ES-I3 (cell line): ENCODE data around the gene CWC27.

Experiments
- H3K36me3 ChIP-seq: 2 replicates; pipeline ENCODE4 v1.6.1; 2013; ENCODE audit warnings: mild to moderate bottlenecking, low read length, control low read depth, moderate library complexity; ENCODE audit not compliant: insufficient read depth
- H3K4me1 ChIP-seq: 2 replicates; pipeline ENCODE4 v1.6.1; 2013; ENCODE audit warnings: mild to moderate bottlenecking, control low read depth, low read length; ENCODE audit not compliant: insufficient read depth
- H3K9ac ChIP-seq: 2 replicates; pipeline ENCODE4 v1.6.1; 2013; ENCODE audit warnings: low read depth, mild to moderate bottlenecking, low read length, moderate library complexity
- H3K9me3 ChIP-seq: 2 replicates; pipeline ENCODE4 v1.6.1; 2013; ENCODE audit warnings: mild to moderate bottlenecking, low read length, moderate library complexity; ENCODE audit not compliant: control insufficient read depth, insufficient read depth

CWC27 gene

DNA sequence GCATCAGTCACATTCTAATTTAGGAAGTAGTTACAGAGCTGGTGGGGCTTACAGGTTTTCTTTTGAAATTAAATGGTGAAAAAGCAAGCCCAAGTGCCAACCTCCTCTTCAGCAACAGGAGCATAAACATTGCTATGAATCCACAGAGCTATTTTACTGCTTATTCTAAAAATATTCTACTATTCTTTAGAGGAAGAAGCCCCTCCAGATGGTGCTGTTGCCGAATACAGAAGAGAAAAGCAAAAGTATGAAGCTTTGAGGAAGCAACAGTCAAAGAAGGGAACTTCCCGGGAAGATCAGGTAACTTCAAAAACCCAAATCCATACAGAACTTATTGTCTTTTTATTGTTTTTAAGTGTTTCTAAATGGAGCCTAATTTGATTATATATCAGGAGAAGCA is 202.8 kb downstream of the CWC27 start:
- Histone ChIP-seq H3K36me3 (no peaks in the 10 kb centered on the region), H3K9me3 (no peaks in the 10 kb centered on the region), H3K9ac (no peak overlapping the region), H3K4me1 (no peaks in the 10 kb centered on the region)

DNA sequence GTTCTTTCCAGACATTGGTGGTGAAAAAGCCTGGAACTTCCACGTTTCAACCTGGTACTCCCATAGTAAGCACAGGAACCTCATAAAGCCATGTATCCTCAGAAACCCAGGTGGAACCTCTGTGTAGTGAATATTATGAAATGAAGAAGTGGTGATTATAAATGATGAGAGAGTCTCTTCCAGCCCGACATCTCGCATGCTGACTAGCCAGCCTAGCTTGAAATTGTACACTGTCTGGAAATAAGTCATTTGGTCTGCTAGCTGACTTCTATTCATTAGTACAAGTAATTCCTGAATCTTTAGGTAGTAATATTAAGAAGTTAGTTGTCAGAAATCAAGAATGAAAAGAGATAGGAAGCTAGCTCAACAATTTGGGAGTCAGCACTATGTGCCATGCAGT is 203.3 kb downstream of the CWC27 start:
- no peak overlapping the region for H3K9ac ChIP-seq
- H3K9me3 ChIP-seq: no peaks in the 10 kb centered on the region
- H3K4me1 ChIP-seq: no peaks in the 10 kb centered on the region
- no peaks in the 10 kb centered on the region for H3K36me3 ChIP-seq

DNA sequence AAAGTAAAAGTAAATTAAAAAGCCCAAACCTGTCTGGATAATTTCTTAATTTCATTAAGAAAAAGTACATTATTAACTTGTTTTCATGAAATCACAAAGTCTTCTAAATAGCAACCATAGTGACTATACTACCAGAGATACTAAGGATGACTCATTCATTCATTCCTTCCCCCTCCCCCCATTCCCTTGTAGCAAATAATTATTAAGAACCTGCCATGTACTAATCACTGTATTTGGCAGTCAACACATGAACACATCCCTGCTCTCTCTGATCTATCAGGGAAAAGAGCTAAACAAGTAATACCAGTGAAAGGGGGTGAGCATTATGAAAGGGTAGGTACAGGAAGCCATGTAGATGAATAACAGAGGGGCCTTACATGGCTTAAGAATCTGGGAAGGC is 203.9 kb downstream of the CWC27 start:
- H3K9ac ChIP-seq: no peak overlapping the region
- H3K9me3 ChIP-seq: no peaks in the 10 kb centered on the region
- no peaks in the 10 kb centered on the region for H3K36me3 ChIP-seq
- no peaks in the 10 kb centered on the region for H3K4me1 ChIP-seq

DNA sequence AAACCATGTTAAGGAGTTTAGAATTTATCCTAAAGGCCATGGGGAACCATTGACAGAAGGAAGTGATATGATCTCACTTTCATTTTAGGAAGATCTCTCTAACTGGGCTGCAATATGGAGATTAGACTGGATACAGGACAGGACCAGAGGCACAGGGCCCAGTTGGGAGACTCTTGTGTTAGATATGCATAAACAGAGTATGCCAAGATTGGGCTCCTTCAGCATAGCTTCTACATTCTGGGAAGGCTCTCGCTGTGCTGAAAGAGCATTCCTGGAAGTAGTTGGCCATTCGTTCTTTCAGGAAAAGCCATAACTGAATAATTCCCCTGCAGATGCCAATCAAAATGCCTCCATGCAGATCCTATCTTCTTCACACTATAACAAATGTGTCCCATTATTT is 204.5 kb downstream of the CWC27 start:
- H3K36me3 ChIP-seq: no peaks in the 10 kb centered on the region
- H3K4me1 ChIP-seq: no peaks in the 10 kb centered on the region
- H3K9ac ChIP-seq: no peak overlapping the region
- no peaks in the 10 kb centered on the region for H3K9me3 ChIP-seq

DNA sequence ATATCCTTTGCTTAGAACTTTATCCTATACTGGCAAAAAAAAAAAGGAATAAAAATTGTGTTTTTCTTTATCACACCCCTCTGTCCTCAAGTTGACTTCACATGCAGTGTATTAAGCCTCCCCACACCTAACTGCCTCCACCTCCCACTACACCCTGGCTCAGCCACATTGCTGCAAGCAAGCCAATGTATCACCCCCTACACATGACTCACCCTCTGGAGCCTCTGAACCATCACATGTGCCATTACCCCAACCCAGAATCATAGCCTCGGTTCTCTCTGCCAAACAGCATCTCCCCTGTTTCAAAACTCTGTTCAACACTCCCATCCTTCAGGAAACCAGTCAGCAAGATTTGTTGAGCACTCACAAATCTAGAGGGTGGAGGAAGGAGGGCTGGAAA is 209.0 kb downstream of the CWC27 start:
- Histone ChIP-seq H3K9me3 (no peaks in the 10 kb centered on the region), H3K4me1 (no peaks in the 10 kb centered on the region), H3K9ac (no peak overlapping the region), H3K36me3 (no peaks in the 10 kb centered on the region)

DNA sequence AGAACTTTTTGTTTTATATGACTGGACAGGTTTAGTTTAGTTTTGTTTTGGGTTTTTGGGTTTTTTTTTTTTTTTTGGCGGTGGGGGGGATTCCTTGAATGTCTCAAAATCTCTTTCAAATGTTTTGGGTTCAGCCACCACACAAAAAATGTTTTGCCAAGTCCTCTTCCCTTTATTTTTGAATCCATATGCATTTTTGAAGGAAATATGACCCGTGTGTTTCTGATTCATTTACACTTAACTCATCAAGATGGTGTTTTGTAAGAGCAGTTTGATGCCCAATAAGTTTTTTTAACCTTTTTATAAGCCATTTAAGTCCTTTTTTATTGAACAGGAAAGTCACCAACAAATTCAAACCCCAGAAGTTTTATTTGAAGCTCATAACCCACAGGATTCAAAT is 209.8 kb downstream of the CWC27 start:
- no peaks in the 10 kb centered on the region for H3K4me1 ChIP-seq
- no peak overlapping the region for H3K9ac ChIP-seq
- H3K9me3 ChIP-seq: no peaks in the 10 kb centered on the region
- no peaks in the 10 kb centered on the region for H3K36me3 ChIP-seq

DNA sequence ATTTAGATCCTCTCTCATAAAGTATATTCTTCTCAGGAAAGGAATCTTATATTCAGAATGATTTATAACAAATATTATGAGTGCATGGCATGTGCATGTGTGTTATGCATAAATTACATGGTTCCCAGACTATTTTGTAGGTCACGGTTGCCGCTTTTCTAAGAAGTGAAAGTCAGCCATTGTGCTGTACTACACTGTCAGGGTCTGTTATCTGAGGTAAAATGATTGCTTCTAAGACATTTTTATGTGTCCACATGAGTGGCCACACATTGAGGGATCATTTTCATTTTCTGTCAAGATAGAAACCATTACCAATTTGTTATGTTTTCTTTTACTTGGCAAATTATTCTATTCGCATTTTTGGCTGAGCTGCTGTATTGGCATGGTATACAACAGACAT is 210.8 kb downstream of the CWC27 start:
- no peaks in the 10 kb centered on the region for H3K9me3 ChIP-seq
- no peaks in the 10 kb centered on the region for H3K4me1 ChIP-seq
- H3K9ac ChIP-seq: no peak overlapping the region
- H3K36me3 ChIP-seq: no peaks in the 10 kb centered on the region

DNA sequence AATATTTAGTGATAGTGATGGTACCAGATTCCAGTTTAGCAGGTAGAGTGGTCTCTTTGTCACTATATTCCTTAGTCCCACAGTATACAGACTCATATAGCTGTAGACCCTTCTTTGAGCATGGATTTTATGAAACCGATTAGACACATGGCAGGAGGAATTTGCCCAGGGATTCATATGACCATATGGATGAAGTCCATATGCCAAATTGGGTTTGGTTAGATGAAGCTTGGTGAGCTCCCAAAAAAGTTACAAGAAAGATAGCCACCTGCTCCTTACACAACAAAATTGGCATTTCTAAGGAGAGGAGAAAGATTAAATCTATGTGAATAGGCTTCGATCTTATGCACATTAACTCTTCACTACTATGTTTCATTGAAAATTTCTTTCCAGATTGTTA is 211.4 kb downstream of the CWC27 start:
- H3K4me1 ChIP-seq: no peaks in the 10 kb centered on the region
- no peak overlapping the region for H3K9ac ChIP-seq
- H3K36me3 ChIP-seq: no peaks in the 10 kb centered on the region
- no peaks in the 10 kb centered on the region for H3K9me3 ChIP-seq

DNA sequence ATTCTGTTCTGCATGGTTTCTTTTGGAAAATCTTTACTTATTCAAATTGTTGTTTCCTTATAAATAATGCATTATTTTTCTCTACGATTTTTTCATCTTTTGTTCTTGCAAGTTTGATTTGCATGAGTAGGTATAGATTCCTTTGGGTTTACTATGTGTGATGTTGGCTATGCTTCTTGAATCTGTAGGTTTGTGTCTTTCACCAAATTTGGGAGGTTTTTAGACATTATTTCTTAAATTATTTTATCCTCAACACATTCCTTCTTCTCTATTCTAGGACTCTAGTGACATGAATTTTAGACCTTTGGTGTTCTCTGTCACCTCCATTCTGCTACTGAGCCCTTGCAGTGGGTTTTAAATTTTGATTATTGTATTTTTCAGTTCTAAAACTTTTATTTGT is 219.0 kb downstream of the CWC27 start:
- no peaks in the 10 kb centered on the region for H3K9me3 ChIP-seq
- no peak overlapping the region for H3K9ac ChIP-seq
- no peaks in the 10 kb centered on the region for H3K4me1 ChIP-seq
- H3K36me3 ChIP-seq: no peaks in the 10 kb centered on the region

DNA sequence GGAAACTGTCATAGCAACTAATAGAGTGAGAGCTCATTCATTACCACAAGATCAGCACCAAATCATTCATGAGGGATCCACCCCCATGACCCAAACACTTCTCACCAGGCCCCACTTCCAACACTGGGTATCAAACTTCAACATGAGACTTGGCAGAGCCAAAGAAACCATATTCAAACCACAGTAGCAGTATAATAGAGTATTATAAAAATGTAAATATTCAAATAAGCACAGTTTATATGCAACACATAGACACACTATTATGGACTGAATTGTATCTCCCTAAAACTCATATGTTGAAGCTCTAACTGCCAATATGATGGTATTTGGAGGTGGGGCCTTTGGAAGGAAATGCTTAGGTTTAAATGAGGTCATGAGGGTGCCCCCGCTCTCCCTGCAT is 240.5 kb downstream of the CWC27 start:
- H3K9me3 ChIP-seq: no peaks in the 10 kb centered on the region
- no peaks in the 10 kb centered on the region; the same call in 1 of the 2 replicates for H3K36me3 ChIP-seq
- no peaks in the 10 kb centered on the region for H3K4me1 ChIP-seq
- no peak overlapping the region for H3K9ac ChIP-seq

DNA sequence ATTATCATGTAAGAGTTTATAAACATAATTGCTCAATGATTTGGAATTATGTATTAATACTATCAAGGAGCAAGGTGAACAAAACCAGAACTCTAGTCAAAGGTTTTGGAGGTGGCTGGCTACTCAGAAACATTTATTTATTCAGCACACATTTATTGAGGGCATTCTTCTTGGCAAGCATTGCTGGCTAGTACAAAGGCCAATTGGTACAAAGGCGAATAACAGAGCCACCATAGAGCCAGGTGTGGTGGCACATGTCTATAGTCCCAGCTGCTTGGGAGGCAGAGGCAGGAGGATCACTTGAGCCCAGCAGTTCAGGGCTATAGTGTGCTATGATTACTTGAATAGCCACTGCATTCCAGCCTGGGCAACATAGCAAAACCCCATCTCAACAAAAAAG is 242.1 kb downstream of the CWC27 start:
- Histone ChIP-seq H3K9me3 (no peaks in the 10 kb centered on the region), H3K9ac (no peak overlapping the region), H3K4me1 (no peaks in the 10 kb centered on the region), H3K36me3 (no peaks in the 10 kb centered on the region; the same call in 1 of the 2 replicates)

DNA sequence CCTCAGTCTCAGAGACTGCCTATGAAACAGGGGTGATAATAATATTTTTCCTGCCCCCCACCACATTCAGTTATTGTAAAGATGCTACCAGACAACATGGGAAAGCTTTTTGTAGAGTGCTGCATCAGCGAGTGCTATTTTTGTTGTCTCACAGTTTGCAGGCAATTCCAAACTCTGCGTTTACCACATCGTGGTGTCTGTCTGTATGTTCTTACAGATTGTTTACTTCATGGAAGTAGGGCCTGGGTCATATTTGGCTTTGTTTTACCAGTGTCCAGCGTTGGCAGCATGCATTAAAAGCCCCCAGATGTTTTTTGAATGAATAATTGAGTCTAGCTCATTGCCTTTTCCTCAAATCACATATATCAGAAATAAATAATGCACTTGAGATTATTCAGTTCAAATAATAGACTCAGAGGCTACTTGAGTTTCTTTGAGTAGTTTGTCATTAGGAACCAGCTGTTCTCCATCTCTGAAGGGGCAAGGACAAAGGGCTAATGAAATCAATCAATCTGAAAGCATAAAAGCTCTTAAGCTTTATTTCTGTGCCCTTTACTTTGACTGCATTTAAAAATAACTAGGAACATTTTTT is 243.7 kb downstream of the CWC27 start:
- H3K9me3 ChIP-seq: no peaks in the 10 kb centered on the region
- H3K9ac ChIP-seq: no peak overlapping the region
- no peaks in the 10 kb centered on the region for H3K4me1 ChIP-seq
- no peaks in the 10 kb centered on the region for H3K36me3 ChIP-seq

DNA sequence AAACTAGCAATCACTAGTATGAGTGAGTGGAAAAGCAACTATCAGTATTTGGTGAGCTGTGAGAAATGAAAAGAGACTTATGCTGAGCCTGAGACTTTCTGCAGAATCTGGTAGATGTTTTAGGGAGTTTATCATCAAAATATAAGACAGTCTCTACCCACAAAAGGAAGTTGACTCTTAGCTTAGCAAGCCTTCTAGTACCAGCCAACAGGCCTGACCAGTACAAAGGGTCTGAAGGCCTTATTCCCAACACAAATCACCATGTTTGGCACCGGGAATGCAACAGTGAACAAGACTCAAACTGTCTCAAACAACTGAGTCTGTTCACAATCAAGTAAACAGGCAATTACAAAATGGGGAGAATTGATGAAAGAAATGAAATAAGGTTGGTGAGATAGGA is 244.4 kb downstream of the CWC27 start:
- Histone ChIP-seq H3K36me3 (no peaks in the 10 kb centered on the region), H3K9ac (no peak overlapping the region), H3K4me1 (no peaks in the 10 kb centered on the region), H3K9me3 (no peaks in the 10 kb centered on the region)

DNA sequence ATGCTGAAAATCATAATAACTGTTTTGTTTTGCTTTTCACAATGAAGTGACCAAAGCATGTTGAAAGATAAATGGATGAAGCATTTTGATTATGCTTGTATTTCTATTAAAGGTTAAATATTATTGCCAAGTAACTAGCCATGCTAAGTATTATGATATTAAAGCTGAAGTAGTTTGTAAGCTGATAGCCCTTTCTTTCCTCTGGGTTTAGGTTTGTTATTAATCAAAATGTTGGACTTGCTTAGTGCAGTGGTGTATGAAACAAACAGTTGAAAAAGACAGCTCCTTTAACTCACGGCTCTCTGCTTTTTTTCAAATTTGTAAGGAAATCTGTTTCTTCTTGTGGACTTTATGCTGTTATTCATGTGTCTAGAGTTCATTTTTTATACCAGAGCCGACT is 246.0 kb downstream of the CWC27 start:
- Histone ChIP-seq H3K9me3 (no peaks in the 10 kb centered on the region), H3K4me1 (no peaks in the 10 kb centered on the region), H3K9ac (no peak overlapping the region), H3K36me3 (no peaks in the 10 kb centered on the region)

DNA sequence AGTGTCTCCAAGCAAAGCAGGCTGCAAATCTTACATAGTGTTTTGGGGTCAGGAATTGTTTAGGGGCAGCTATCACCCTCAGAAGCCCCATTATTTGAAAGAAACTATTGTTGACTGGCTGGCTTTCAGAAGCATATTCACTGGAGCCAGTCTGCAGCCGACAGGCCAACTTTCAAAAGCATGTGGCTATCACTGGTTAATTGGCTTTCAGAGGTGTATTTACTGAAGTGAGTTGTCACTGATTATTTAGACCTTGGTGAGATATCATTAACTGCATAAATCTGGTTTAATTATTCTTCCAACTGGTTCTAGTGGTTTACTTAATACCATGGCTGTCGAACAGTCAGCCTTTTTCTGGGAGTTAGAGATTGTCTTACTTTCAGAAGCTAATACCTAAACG is 247.0 kb downstream of the CWC27 start:
- Histone ChIP-seq H3K9me3 (no peaks in the 10 kb centered on the region), H3K36me3 (no peaks in the 10 kb centered on the region), H3K9ac (no peak overlapping the region), H3K4me1 (no peaks in the 10 kb centered on the region)

DNA sequence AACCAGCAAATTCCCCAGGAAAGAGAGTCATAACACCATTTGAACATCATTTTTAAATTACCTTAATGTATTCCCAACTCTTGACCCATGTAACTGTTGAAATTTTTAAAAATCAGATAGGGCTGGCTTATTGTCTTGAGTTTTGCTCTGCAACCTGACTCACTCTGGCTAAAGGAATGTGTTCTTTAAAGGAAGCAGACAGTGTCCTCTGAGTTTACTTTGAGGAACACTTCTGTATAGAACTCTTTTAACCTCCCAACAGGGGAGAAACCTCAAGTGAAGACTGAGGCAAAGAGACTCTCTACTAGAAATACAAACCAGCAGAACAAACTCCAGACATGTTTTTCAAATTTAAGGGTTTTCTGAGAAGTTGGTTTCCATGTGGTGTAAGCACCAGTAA is 248.9 kb downstream of the CWC27 start:
- H3K9ac ChIP-seq: no peak overlapping the region

More for the DNA sequence above, 248.9 kb downstream of the CWC27 start:
- Histone ChIP-seq H3K4me1 (no peaks in the 10 kb centered on the region), H3K36me3 (no peaks in the 10 kb centered on the region), H3K9me3 (no peaks in the 10 kb centered on the region)
